ENCODE data around the gene ANGEL2. TPM values are rescaled to one million over a fixed set of nuclear protein-coding genes. Genes with fewer than 3 reads are reported as not detected.

Gene ANGEL2
- polyA plus RNA-seq, 1 of the 3 experiments (the other 2 are of a cell fraction) = 14.0 TPM

GRCh38 chr1:213041443-213041842 is 25.8 kb upstream of the ANGEL2 start:
- POLR2A ChIA-PET = no interaction called here
- H3K4me2 ChIP-seq = peak overlapping the region; percentile 26; the same call in 1 of the 2 replicates
- 45% methylated on average over 1 of the region's 1 CpG for WGBS (ENCODE audit: low lambda C conversion rate)
- H3K36me3 ChIP-seq (replicated peaks in 1 of 2; ENCODE audit: control insufficient read depth in 1 of 2, insufficient read depth in 2 of 2, low read length in 1 of 2) = no peaks in the 10 kb centered on the region
- no peaks in the 10 kb centered on the region for H4K20me1 ChIP-seq (ENCODE audit: insufficient read depth)
- no peaks in the 10 kb centered on the region for H3K9me3 ChIP-seq
- H3K4me1 ChIP-seq (ENCODE audit: control insufficient read depth in 1 of 2, insufficient read depth in 2 of 2, low read depth in 1 of 2, low read length in 1 of 2) = 0 out of 4 replicates have a peak, but pooled peaks cover 0 to 4% of the 10 kb centered on the region in 2 experiments
- CTCF ChIA-PET = no interaction called here
- no peaks in the 10 kb centered on the region for H3K9me2 ChIP-seq
- H3K79me2 ChIP-seq (ENCODE audit: insufficient read depth) = no peaks in the 10 kb centered on the region
- H3K4me3 ChIP-seq (ENCODE audit: low read depth in 2 of 2, low read length in 1 of 2) = no peak overlapping the region
- TF ChIP-seq FOSL2 (IDR thresholded peaks at IDR 0.05; ENCODE audit: borderline replicate concordance, low read depth) (peak; percentile 39; the same call in 1 of the 2 replicates), JUND (IDR thresholded peaks at IDR 0.05) (no peak; the same call in 1 of the 2 replicates)
- H2AFZ ChIP-seq (ENCODE audit: low read depth) = peak overlapping the region; percentile 56
- DNase-seq = no peak
- H3K27me3 ChIP-seq (ENCODE audit: insufficient read depth) = no peaks in the 10 kb centered on the region
- H3K9ac ChIP-seq = no peak overlapping the region
- peaks cover 19% of the 10 kb centered on the region for H3F3A ChIP-seq (replicated peaks; ENCODE audit: insufficient read depth)
- H3K27ac ChIP-seq (ENCODE audit: low read depth in 2 of 2, low read length in 1 of 2) = peak overlapping the region in 1 of 2 experiments; percentile 58; a peak in 2 of 4 replicates

- peaks cover 5% of the 10 kb centered on the region for H3F3A ChIP-seq (replicated peaks; ENCODE audit: insufficient read depth)
- H2AFZ ChIP-seq (ENCODE audit: low read depth) = no peak overlapping the region
- H3K4me2 ChIP-seq = no peak overlapping the region
- POLR2A ChIA-PET = no interaction called here
- DNase-seq = no peak
- no peaks in the 10 kb centered on the region for H3K79me2 ChIP-seq (ENCODE audit: insufficient read depth)
- H3K4me1 ChIP-seq (ENCODE audit: control insufficient read depth in 1 of 2, insufficient read depth in 2 of 2, low read depth in 1 of 2, low read length in 1 of 2) = no peaks in the 10 kb centered on the region
- no peaks in the 10 kb centered on the region; the same call in 1 of the 2 replicates for H3K27me3 ChIP-seq (ENCODE audit: insufficient read depth)
- H3K36me3 ChIP-seq (replicated peaks in 1 of 2; ENCODE audit: control insufficient read depth in 1 of 2, insufficient read depth in 2 of 2, low read length in 1 of 2) = no peaks in the 10 kb centered on the region
- H3K9me3 ChIP-seq = no peaks in the 10 kb centered on the region
- TF ChIP-seq ZBTB33 (IDR thresholded peaks at IDR 0.05; ENCODE audit: borderline replicate concordance, low read depth) (no peak), RXRA (IDR thresholded peaks at IDR 0.05; ENCODE audit: borderline replicate concordance, low read depth) (no peak), TEAD4 (IDR thresholded peaks at IDR 0.05; ENCODE audit: borderline replicate concordance, insufficient read depth) (no peak), JUND (IDR thresholded peaks at IDR 0.05) (no peak), YY1 (IDR thresholded peaks at IDR 0.05; ENCODE audit: low read depth) (no peak), CTCF (IDR thresholded peaks at IDR 0.05) (no peak), TAF1 (IDR thresholded peaks at IDR 0.05; ENCODE audit: borderline replicate concordance, low read depth, low read length) (no peak), RFX5 (IDR thresholded peaks at IDR 0.05; ENCODE audit: low read length) (no peak)
- no peak overlapping the region for H3K9ac ChIP-seq
- H3K4me3 ChIP-seq (ENCODE audit: low read depth in 2 of 2, low read length in 1 of 2) = no peak overlapping the region
- WGBS (ENCODE audit: low lambda C conversion rate) = 79% methylated on average over 2 of the region's 2 CpGs
- H4K20me1 ChIP-seq (ENCODE audit: insufficient read depth) = no peaks in the 10 kb centered on the region
- no peaks in the 10 kb centered on the region for H3K9me2 ChIP-seq
- no peak overlapping the region for H3K27ac ChIP-seq (ENCODE audit: low read depth in 2 of 2, low read length in 1 of 2)
- CTCF ChIA-PET = no interaction called here
Observed at GRCh38 chr1:213035573-213035972, 19.9 kb upstream of the ANGEL2 start.
